OCI-LY7 (cell line): ENCODE results near the gene NXF3.
"Not testable (repeated sequence)": the region's sequence is repeated elsewhere in the genome, so short reads cannot be mapped to it uniquely, and the experiment has no call there.

ENCODE experiments used
- EZH2phosphoT487 ChIP-seq: fragments of 200-600 bp; sonication (generic); IDR thresholded peaks from 2 replicates; pipeline ENCODE4 v1.6.1; 2018; ENCODE audit warnings: low read depth, borderline replicate concordance, mild to moderate bottlenecking, mixed run types, antibody characterized with exemption, low read length, moderate library complexity, mixed read lengths
- TF ChIP-seq, protein P1 (sequence below): fragments of 200-600 bp; sonication (generic); conservative IDR thresholded peaks from 2 replicates; pipeline ENCODE4 v1.5.1; 2014; ENCODE audit warnings: mild to moderate bottlenecking, antibody characterized with exemption, low read length, moderate library complexity, mixed read lengths

DNA sequence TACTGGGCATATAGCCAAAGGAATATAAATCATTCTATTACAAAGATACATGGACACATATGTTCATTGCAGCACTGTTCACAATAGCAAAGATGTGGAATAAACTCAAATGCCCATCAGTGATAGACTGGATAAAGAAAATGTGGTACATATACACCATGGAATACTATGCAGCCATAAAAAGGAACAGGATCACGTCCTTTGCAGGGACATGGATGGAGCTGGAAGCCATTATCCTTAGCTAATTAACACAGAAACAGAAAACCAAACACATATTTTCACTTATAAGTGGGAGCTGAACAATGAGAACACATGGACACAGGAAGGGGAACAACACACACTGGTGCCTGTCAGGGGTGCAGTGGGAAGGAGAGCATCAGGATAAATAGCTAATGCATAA is 59.6 kb downstream of the NXF3 start:
- TF ChIP-seq, protein P1, sequence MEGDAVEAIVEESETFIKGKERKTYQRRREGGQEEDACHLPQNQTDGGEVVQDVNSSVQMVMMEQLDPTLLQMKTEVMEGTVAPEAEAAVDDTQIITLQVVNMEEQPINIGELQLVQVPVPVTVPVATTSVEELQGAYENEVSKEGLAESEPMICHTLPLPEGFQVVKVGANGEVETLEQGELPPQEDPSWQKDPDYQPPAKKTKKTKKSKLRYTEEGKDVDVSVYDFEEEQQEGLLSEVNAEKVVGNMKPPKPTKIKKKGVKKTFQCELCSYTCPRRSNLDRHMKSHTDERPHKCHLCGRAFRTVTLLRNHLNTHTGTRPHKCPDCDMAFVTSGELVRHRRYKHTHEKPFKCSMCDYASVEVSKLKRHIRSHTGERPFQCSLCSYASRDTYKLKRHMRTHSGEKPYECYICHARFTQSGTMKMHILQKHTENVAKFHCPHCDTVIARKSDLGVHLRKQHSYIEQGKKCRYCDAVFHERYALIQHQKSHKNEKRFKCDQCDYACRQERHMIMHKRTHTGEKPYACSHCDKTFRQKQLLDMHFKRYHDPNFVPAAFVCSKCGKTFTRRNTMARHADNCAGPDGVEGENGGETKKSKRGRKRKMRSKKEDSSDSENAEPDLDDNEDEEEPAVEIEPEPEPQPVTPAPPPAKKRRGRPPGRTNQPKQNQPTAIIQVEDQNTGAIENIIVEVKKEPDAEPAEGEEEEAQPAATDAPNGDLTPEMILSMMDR, result not testable (repeated sequence)
- TF ChIP-seq EZH2phosphoT487, result not testable (repeated sequence)
